Measurements from ENCODE around the gene CYSRT1.

CYSRT1 gene

DNA sequence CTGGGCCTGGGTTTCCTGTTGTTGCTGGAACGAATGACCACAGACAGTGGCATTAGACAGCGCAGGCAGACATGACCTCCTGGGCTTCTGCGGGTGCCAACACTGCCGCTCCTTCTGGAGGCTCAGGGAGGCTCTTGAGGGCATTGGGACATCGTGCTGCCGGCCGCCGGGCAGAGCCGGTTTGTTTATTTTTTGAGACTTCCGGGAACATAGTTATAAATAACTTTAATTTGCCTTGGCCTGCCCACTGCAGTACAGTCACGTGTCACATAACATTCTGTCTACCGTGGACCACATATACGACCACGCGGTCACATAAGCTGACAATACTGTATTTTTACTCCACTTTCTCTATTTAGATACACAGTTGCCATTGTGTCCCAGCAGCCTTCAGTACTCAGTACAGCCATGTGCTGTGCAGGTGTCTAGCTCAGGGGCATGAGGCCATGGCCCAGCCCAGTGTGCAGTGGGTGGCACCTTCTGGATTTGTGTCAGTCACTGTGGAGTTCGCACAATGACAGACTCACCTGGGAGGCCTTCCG is 44.3 kb downstream of the CYSRT1 start:
- Histone ChIP-seq H3K9me3 (ENCODE audit: control insufficient read depth, insufficient read depth, low read length) (no peaks in the 10 kb centered on the region), H3K27ac (ENCODE audit: low read length) (no peak overlapping the region), H3K27me3 (ENCODE audit: control insufficient read depth, insufficient read depth, low read length) (no peaks in the 10 kb centered on the region), H3K36me3 (ENCODE audit: control insufficient read depth, insufficient read depth, low read length) (peaks cover 35% of the 10 kb centered on the region), H3K4me1 (ENCODE audit: control insufficient read depth, insufficient read depth, low read length) (no peaks in the 10 kb centered on the region; the same call in 1 of the 2 replicates), H3K4me3 (ENCODE audit: low read length) (no peak overlapping the region)
- no peak for DNase-seq (ENCODE audit: low read depth, low spot score)
- no CpG with 5 or more reads among the region's 17 CpGs for WGBS (ENCODE audit: insufficient coverage, insufficient read length)

DNA sequence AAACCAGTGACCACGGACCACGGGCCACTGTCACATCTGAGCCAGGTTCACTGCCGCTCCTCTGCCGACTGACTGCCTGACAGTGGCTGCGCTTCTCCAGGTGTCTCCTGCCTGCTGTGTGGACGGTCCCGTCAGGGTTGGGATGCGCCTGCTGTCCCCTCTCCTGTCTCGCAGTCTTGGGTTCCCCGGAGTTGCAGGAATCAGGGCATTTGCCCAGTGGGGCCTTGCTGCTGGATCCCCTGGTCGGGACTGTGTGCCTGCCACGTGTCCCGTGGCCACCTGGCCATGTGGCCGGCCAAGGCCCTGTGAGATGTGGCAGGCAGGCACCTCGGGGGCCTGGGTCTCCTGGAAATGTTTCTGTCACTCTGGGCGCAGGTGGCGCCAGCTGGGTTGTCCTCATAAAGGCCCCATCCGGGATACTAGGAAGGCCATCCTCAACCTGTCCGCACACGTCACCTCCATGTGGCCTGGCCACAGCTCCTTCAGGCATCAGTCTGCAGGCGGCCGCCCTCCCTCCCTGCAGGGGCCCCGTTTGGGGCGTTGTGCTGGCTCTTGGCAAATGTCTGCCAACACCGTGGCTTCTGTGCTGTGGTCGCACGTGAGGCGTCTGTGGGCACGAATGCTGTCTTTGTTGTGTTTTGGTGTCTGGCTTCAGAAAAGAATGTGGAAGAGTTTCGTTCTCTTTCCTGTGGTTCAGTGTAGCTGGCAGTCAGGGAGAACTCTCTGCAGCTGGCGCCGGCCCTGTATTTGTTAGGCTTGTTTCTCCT is 46.1 kb downstream of the CYSRT1 start:
- H3K4me3 ChIP-seq (ENCODE audit: low read length) = no peak overlapping the region
- peaks cover 30% of the 10 kb centered on the region for H3K36me3 ChIP-seq (ENCODE audit: control insufficient read depth, insufficient read depth, low read length)
- H3K9me3 ChIP-seq (ENCODE audit: control insufficient read depth, insufficient read depth, low read length) = no peaks in the 10 kb centered on the region
- H3K27ac ChIP-seq (ENCODE audit: low read length) = no peak overlapping the region
- H3K27me3 ChIP-seq (ENCODE audit: control insufficient read depth, insufficient read depth, low read length) = no peaks in the 10 kb centered on the region
- no peaks in the 10 kb centered on the region; the same call in 1 of the 2 replicates for H3K4me1 ChIP-seq (ENCODE audit: control insufficient read depth, insufficient read depth, low read length)
- WGBS (ENCODE audit: insufficient coverage, insufficient read length) = no CpG with 5 or more reads among the region's 32 CpGs
- DNase-seq (ENCODE audit: low read depth, low spot score) = no peak

DNA sequence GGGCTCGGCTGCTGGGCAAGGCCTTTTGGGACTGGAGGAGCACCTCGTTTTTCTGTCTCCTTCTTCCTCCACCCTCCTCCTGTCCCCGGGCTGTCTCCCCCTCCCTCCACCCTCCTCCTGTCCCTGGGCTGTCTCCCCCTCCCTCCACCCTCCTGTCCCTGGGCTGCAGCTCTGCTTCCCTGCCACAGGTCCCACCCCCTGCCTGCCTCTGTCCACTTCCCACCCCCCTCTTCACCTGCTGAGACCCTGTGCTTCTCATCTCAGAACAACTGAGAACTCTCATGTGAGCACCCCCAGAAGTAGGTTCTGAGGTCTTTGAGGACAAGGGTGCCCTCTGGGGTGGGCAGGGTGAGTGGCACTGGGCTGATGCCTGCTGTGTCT is 46.7 kb downstream of the CYSRT1 start:
- Histone ChIP-seq H3K27me3 (ENCODE audit: control insufficient read depth, insufficient read depth, low read length) (no peaks in the 10 kb centered on the region), H3K9me3 (ENCODE audit: control insufficient read depth, insufficient read depth, low read length) (no peaks in the 10 kb centered on the region), H3K36me3 (ENCODE audit: control insufficient read depth, insufficient read depth, low read length) (peaks cover 28% of the 10 kb centered on the region), H3K27ac (ENCODE audit: low read length) (no peak overlapping the region), H3K4me3 (ENCODE audit: low read length) (no peak overlapping the region), H3K4me1 (ENCODE audit: control insufficient read depth, insufficient read depth, low read length) (no peaks in the 10 kb centered on the region; the same call in 1 of the 2 replicates)
- WGBS (ENCODE audit: insufficient coverage, insufficient read length) = no CpG with 5 or more reads among the region's 3 CpGs
- DNase-seq (ENCODE audit: low read depth, low spot score) = no peak

DNA sequence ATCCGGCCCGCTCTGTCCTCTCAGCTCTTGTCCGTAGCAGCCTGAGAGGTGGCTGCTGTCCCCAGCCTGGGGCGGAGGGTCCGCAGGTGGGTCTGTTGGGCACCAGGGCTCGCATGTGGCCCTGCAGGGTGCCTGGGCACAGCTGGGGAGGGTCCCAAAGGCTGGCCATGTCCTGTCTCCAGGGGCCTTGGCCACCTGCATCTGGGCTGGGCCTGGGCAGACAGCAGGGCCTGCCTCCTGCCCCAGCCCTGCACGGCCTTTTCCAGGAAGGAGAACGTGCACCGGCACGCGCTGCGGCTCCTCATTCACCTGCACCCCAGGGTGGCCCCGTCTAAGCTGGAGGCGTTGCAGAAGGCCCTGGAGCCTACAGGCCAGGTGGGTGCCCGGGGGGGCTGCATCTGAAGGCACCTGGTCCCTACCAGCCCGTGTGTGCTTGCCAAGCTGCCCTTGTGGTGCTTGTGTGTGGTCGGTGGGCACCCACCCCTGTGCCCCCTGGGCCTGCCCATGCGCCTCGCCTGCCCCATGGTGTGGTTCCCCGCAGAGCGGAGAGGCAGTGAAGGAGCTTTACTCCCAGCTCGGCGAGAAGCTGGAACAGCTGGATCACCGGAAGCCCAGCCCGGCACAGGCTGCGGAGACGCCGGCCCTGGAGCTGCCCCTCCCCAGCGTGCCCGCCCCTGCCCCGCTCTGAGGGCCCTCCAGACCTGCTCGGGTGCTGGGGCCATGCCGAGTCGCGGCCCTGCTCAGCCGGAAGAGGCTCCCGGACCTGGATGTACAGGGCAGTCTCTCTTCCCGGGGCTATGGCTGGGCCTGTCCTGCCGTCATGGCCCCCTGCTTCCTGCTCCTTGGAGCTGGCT is 47.5 kb downstream of the CYSRT1 start:
- Histone ChIP-seq H3K27me3 (ENCODE audit: control insufficient read depth, insufficient read depth, low read length) (no peaks in the 10 kb centered on the region), H3K27ac (ENCODE audit: low read length) (no peak overlapping the region), H3K4me1 (ENCODE audit: control insufficient read depth, insufficient read depth, low read length) (no peaks in the 10 kb centered on the region; the same call in 1 of the 2 replicates), H3K4me3 (ENCODE audit: low read length) (no peak overlapping the region), H3K9me3 (ENCODE audit: control insufficient read depth, insufficient read depth, low read length) (no peaks in the 10 kb centered on the region), H3K36me3 (ENCODE audit: control insufficient read depth, insufficient read depth, low read length) (peaks cover 21% of the 10 kb centered on the region)
- no CpG with 5 or more reads among the region's 39 CpGs for WGBS (ENCODE audit: insufficient coverage, insufficient read length)
- DNase-seq (ENCODE audit: low read depth, low spot score) = no peak

DNA sequence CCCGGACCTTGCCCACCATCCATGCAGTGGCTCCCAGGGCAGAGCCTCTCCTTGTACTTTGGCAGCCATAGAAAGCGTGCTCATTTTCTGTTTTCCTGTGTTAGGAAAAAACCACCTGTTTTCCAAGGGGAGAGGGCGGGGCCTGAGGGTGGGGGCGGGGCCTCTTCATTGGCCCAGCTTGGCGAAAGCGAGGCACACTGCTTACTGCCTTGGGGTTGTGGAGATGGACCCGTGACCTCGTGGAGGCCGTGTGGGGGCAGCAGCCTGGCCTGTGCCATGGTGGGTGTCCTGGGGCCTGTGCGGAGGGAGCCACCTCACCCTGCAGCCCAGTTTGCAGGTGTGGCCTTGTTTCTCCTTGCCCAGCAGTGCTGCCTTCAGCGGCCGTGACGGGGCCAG is 48.1 kb downstream of the CYSRT1 start:
- no peak overlapping the region for H3K4me3 ChIP-seq (ENCODE audit: low read length)
- H3K4me1 ChIP-seq (ENCODE audit: control insufficient read depth, insufficient read depth, low read length) = no peaks in the 10 kb centered on the region; the same call in 1 of the 2 replicates
- H3K9me3 ChIP-seq (ENCODE audit: control insufficient read depth, insufficient read depth, low read length) = no peaks in the 10 kb centered on the region
- H3K27ac ChIP-seq (ENCODE audit: low read length) = no peak overlapping the region
- H3K27me3 ChIP-seq (ENCODE audit: control insufficient read depth, insufficient read depth, low read length) = no peaks in the 10 kb centered on the region
- no CpG with 5 or more reads among the region's 13 CpGs for WGBS (ENCODE audit: insufficient coverage, insufficient read length)
- no peak for DNase-seq (ENCODE audit: low read depth, low spot score)
- H3K36me3 ChIP-seq (ENCODE audit: control insufficient read depth, insufficient read depth, low read length) = peaks cover 21% of the 10 kb centered on the region

DNA sequence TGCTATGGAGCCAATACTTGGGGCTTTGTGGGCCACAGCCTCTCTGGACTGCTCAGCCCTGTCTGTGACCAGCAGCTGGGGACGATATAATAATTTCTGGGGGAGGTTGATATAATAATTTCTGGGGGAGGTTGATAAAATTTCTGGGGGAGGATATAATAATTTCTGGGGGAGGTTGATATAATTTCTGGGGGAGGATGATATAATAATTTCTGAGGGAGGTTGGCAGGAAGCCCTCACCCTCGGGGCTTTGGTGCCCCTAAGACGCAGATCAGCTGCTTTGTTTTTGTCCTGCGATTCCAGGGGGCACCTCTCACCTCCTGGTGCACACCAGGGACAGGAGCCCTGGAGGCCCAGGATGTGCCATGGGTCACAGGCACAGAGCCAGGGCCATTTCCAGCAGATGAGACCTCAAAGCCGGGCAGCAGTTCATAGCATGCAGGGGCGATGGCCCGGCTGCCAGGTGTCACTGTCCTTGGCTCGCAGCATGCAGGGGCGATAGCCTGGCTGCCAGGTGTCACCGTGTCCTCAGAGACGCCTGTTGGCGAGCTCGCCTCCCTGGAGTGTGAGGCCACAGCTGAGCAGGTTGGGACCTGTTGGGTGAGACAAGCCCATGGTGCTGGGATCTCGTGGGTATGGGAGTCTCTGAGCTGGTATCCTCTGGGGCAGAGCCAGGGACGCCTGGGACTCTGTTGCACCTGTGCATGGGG is 48.8 kb downstream of the CYSRT1 start:
- peaks cover 22% of the 10 kb centered on the region for H3K36me3 ChIP-seq (ENCODE audit: control insufficient read depth, insufficient read depth, low read length)
- WGBS (ENCODE audit: insufficient coverage, insufficient read length) = no CpG with 5 or more reads among the region's 15 CpGs
- no peaks in the 10 kb centered on the region for H3K9me3 ChIP-seq (ENCODE audit: control insufficient read depth, insufficient read depth, low read length)
- H3K4me3 ChIP-seq (ENCODE audit: low read length) = no peak overlapping the region
- H3K27me3 ChIP-seq (ENCODE audit: control insufficient read depth, insufficient read depth, low read length) = no peaks in the 10 kb centered on the region
- DNase-seq (ENCODE audit: low read depth, low spot score) = no peak
- H3K27ac ChIP-seq (ENCODE audit: low read length) = no peak overlapping the region
- no peaks in the 10 kb centered on the region; the same call in 1 of the 2 replicates for H3K4me1 ChIP-seq (ENCODE audit: control insufficient read depth, insufficient read depth, low read length)

DNA sequence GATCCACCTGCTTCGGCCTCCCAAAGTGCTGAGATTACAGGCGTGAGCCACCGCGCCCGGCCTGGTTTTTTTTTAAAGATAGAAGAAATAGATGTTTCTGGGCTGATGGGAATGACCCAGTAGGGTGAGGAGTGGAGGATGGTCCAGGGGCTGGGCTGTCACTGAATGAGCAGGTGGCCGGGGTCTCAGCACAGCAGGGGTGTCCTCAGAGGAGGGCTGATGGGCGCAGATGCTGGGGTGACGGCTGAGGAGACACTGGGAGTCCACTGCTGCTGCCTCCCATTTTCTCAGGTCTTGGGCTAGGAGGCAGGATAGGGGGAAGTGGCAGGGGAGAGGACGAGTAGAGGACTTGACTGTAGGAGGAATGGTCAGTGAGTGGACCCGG is 50.2 kb downstream of the CYSRT1 start:
- H3K36me3 ChIP-seq (ENCODE audit: control insufficient read depth, insufficient read depth, low read length) = peaks cover 24% of the 10 kb centered on the region; the same call in 1 of the 2 replicates
- H3K27me3 ChIP-seq (ENCODE audit: control insufficient read depth, insufficient read depth, low read length) = no peaks in the 10 kb centered on the region
- no CpG with 5 or more reads among the region's 10 CpGs for WGBS (ENCODE audit: insufficient coverage, insufficient read length)
- no peak for DNase-seq (ENCODE audit: low read depth, low spot score)
- H3K4me1 ChIP-seq (ENCODE audit: control insufficient read depth, insufficient read depth, low read length) = no peaks in the 10 kb centered on the region; the same call in 1 of the 2 replicates
- H3K9me3 ChIP-seq (ENCODE audit: control insufficient read depth, insufficient read depth, low read length) = no peaks in the 10 kb centered on the region
- H3K27ac ChIP-seq (ENCODE audit: low read length) = no peak overlapping the region
- H3K4me3 ChIP-seq (ENCODE audit: low read length) = no peak overlapping the region

All from iPS DF 6.9 (cell line).